MCF 10A (cell line): ENCODE measurements around the gene AOX1. TPM values are rescaled to one million over a fixed set of nuclear protein-coding genes. Genes with fewer than 3 reads are reported as not detected.
"Not testable (repeated sequence)": the region's sequence is repeated elsewhere in the genome, so short reads cannot be mapped to it uniquely, and the experiment has no call there.

ENCODE experiments used
- BruUV-seq: library from RNA; stranded (reverse); fragments of 400-500 nt; replicated peaks from 2 replicates; lab custom pipeline; 2021; lab: Mats Ljungman, UMichigan
- CTCF ChIA-PET: fragments of 300-600 bp; sonication (Branson Sonifier 250); formaldehyde crosslinking; extraction: SDS; loops from one replicate; lab custom pipeline; 2021; ENCODE audit warnings: antibody characterized with exemption, inconsistent platforms; lab: Yijun Ruan, JAX
- POLR2A ChIA-PET: fragments of 300-600, 350-650 bp; sonication (Branson Sonifier 250); formaldehyde crosslinking; extraction: SDS; loops from one replicate; lab custom pipeline; 2020; ENCODE audit warnings: antibody characterized with exemption, inconsistent platforms; lab: Yijun Ruan, JAX
- DNase-seq: peaks from one replicate; pipeline ENCODE4 v3.0.0-alpha.2; 2018; ENCODE audit not compliant: unreplicated experiment
- H3K27ac Mint-ChIP-seq: one replicate; pipeline ENCODE4 v1.8.0; 2022; ENCODE audit warnings: mild to moderate bottlenecking, low read depth, mixed read lengths; ENCODE audit not compliant: unreplicated experiment
- H3K27me3 Mint-ChIP-seq: one replicate; pipeline ENCODE4 v1.8.0; 2022; ENCODE audit warnings: mixed read lengths; ENCODE audit not compliant: insufficient read depth, unreplicated experiment
- H3K36me3 Mint-ChIP-seq: one replicate; pipeline ENCODE4 v1.8.0; 2022; ENCODE audit warnings: mild to moderate bottlenecking, moderate library complexity, mixed read lengths; ENCODE audit not compliant: insufficient read depth, unreplicated experiment
- H3K4me1 Mint-ChIP-seq: one replicate; pipeline ENCODE4 v1.8.0; 2022; ENCODE audit warnings: mixed read lengths; ENCODE audit not compliant: insufficient read depth, unreplicated experiment
- H3K4me3 Mint-ChIP-seq: one replicate; pipeline ENCODE4 v1.8.0; 2022; ENCODE audit warnings: mild to moderate bottlenecking, moderate library complexity, mixed read lengths; ENCODE audit not compliant: unreplicated experiment
- H3K9me3 Mint-ChIP-seq: one replicate; pipeline ENCODE4 v1.8.0; 2022; ENCODE audit warnings: mixed read lengths; ENCODE audit not compliant: unreplicated experiment
- intact Hi-C: fragments of 100-400 bp; cut with micrococcal nuclease; formaldehyde crosslinking; loops from 2 replicates; pipeline ENCODE4 v1.14.1; 2022
- total RNA-seq: library from RNA; stranded (reverse); gene quantifications from 2 replicates; pipeline ENCODE4 v1.2.3, GENCODE V29; 2022
- TF ChIP-seq, protein P1 (sequence below): fragments of 200-600 bp; IDR thresholded peaks from one replicate; pipeline ENCODE4 v1.8.0; 2022; ENCODE audit warnings: antibody characterized with exemption, mild to moderate bottlenecking; ENCODE audit not compliant: unreplicated experiment

AOX1 gene
- total RNA-seq, 1 experiment from 2014 or later, result 54.0 TPM

DNA sequence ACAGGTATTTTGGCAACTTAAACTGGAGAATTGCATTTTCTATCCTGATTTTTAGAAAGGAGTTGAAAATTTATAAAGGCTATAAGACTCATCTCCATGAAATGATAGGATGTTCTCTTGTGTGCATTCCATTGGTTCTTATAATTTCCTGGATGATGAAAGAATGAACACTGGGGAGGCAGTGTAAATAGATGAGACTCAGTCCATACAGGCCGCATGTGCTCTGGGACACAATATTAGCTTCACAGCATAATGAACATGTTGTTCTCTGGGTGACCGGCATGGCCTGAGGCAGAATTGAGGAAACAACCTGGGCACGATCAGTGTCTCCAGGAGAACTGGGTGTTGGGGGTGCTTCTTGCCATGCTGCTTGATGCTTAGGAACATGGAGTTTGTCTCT is 38.8 kb downstream of the AOX1 start:
- Mint-ChIP-seq H3K9me3 (no peaks in the 10 kb centered on the region), H3K4me1 (peaks cover 44% of the 10 kb centered on the region), H3K4me3 (no peak overlapping the region), H3K27ac (peak overlapping the region; percentile 88), H3K36me3 (peaks cover 8% of the 10 kb centered on the region), H3K27me3 (no peaks in the 10 kb centered on the region)
- DNase-seq, result no peak
- BruUV-seq, result no TSS peak
- POLR2A ChIA-PET, result interaction anchor here (1.1 to 5.5 kb wide), 3 partner anchors 9 to 10 kb away, joined by 3 to 32 read pairs (median 4); no protein-coding TSS in a partner anchor
- intact Hi-C loops, result no loop called here
- CTCF ChIA-PET, result interaction anchor here (1.1 kb wide), 1 partner anchor 86 kb away, joined by 4 read pairs; no protein-coding TSS in a partner anchor
- TF ChIP-seq, protein P1, sequence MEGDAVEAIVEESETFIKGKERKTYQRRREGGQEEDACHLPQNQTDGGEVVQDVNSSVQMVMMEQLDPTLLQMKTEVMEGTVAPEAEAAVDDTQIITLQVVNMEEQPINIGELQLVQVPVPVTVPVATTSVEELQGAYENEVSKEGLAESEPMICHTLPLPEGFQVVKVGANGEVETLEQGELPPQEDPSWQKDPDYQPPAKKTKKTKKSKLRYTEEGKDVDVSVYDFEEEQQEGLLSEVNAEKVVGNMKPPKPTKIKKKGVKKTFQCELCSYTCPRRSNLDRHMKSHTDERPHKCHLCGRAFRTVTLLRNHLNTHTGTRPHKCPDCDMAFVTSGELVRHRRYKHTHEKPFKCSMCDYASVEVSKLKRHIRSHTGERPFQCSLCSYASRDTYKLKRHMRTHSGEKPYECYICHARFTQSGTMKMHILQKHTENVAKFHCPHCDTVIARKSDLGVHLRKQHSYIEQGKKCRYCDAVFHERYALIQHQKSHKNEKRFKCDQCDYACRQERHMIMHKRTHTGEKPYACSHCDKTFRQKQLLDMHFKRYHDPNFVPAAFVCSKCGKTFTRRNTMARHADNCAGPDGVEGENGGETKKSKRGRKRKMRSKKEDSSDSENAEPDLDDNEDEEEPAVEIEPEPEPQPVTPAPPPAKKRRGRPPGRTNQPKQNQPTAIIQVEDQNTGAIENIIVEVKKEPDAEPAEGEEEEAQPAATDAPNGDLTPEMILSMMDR, result no peak

DNA sequence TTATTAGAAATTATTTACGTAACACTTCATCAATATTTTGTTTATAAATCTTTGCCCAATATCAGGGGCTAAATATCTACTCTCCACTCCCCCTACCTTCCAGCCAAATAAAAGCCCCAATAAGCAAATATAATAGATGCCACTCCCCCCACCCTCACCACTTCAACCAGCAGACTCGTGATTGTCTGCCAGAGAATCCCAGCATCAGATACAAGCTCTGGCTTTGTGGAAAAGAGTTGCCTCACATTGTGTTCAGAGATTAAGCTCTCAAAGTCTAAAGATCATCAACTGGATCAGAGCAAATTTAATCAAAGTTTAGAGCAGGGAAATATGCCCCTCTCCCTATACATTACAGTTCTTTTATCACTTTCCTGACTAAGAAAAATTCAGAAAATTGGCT is 39.5 kb downstream of the AOX1 start:
- no TSS peak for BruUV-seq
- H3K27ac Mint-ChIP-seq, result peak overlapping the region; percentile 88
- CTCF ChIA-PET, result interaction anchor here (0.8 to 2.2 kb wide), 4 partner anchors 8 to 77 kb away, joined by 3 to 9 read pairs (median 6); no protein-coding TSS in a partner anchor
- no peak overlapping the region for H3K4me3 Mint-ChIP-seq
- peaks cover 8% of the 10 kb centered on the region for H3K36me3 Mint-ChIP-seq
- POLR2A ChIA-PET, result interaction anchor here (1.0 to 5.5 kb wide), 5 partner anchors 9 to 51 kb away, joined by 3 to 32 read pairs (median 4); no protein-coding TSS in a partner anchor
- peaks cover 44% of the 10 kb centered on the region for H3K4me1 Mint-ChIP-seq
- intact Hi-C loops, result no loop called here
- no peaks in the 10 kb centered on the region for H3K27me3 Mint-ChIP-seq
- no peak for DNase-seq
- no peaks in the 10 kb centered on the region for H3K9me3 Mint-ChIP-seq
- TF ChIP-seq, protein P1, result no peak

DNA sequence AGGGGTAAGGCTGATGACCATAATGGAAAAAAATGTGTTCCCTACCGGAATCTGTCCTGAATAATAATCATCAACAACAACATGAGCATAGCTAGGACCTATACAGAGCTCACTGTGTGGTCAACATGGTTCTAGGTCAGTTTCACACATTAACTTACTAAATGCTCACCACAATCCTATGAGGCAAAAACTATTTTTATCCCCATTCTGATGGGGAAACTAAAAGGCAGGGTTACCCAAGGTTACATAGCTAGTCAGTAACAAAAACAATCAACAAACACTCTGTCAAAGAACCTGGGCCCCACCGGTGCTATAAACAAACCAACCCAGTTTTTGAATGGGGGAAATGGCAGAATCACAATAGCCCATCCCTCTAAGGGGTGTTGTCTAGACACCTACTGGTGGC is 40.1 kb downstream of the AOX1 start:
- H3K27ac Mint-ChIP-seq, result peak overlapping the region; percentile 12
- H3K4me3 Mint-ChIP-seq, result no peak overlapping the region
- intact Hi-C loops, result no loop called here
- H3K27me3 Mint-ChIP-seq, result no peaks in the 10 kb centered on the region
- CTCF ChIA-PET, result interaction anchor here (0.7 to 2.2 kb wide), 10 partner anchors 9 to 196 kb away, joined by 3 to 9 read pairs (median 4); no protein-coding TSS in a partner anchor
- H3K9me3 Mint-ChIP-seq, result no peaks in the 10 kb centered on the region
- POLR2A ChIA-PET, result interaction anchor here (1.0 to 5.5 kb wide), 5 partner anchors 9 to 50 kb away, joined by 3 to 32 read pairs (median 4); no protein-coding TSS in a partner anchor
- DNase-seq, result no peak
- TF ChIP-seq, protein P1, result no peak
- no TSS peak for BruUV-seq
- peaks cover 44% of the 10 kb centered on the region for H3K4me1 Mint-ChIP-seq
- peaks cover 8% of the 10 kb centered on the region for H3K36me3 Mint-ChIP-seq

DNA sequence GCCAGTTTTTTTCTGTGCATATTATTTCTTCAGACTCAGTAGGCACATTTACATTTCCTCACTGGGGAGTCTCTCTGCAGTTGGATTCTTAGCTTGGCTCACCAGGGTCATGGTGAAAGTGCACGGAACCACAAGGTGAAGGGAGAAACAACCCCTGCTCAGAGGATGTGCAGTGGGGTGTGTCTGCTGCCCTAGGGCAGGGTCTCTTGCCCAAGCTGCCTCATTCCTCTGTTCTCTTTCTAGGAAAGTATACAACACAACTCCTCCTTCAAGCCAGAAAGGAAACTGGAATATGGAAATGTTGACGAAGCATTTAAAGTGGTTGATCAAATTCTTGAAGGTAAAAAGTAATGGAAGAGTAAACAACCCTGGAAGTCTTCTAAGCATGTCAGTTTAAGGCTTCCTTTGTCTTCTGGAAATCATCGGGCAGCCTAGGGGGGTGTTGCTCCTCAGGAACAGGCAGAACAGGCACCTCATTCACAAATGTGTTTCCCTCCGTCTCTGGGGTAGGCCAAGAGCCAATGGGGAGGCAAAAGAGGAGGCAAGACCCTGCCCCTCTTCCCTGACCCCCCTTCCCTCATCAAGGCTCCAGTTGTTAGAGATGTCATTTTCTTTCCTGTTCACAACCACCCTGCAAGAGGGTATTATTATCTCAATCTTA is 41.4 kb downstream of the AOX1 start:
- intact Hi-C loops, result no loop called here
- TF ChIP-seq, protein P1, result no peak
- ChIA-PET CTCF (interaction anchor here (1.0 to 2.2 kb wide), 6 partner anchors 10 to 75 kb away, joined by 3 to 9 read pairs (median 5); no protein-coding TSS in a partner anchor), POLR2A (interaction anchor here (5.5 kb wide), 1 partner anchor 11 kb away, joined by 32 read pairs; no protein-coding TSS in a partner anchor)
- H3K9me3 Mint-ChIP-seq, result no peaks in the 10 kb centered on the region
- DNase-seq, result no peak
- no peak overlapping the region for H3K27ac Mint-ChIP-seq
- no peaks in the 10 kb centered on the region for H3K27me3 Mint-ChIP-seq
- H3K4me3 Mint-ChIP-seq, result no peak overlapping the region
- no TSS peak for BruUV-seq
- H3K36me3 Mint-ChIP-seq, result peaks cover 8% of the 10 kb centered on the region
- peaks cover 44% of the 10 kb centered on the region for H3K4me1 Mint-ChIP-seq

DNA sequence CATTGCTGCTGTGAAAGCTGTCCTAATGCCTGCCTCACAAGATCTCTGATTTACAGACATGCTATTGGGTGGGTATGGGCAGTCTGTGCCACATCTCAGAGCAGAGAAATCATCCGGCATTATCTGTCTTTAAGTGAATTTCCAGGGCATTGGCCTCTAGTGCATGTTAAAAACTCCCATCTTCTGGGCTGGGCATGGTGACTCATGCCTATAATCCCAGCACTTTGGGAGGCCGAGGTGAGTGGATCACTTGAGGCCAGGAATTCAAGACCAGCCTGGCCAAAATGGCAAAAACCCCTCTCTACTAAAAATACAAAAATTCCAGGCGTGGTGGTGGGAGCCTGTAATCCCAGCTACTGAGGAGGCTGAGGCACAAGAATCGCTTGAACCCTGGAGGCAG is 42.6 kb downstream of the AOX1 start:
- H3K9me3 Mint-ChIP-seq, H3K36me3 Mint-ChIP-seq, intact Hi-C loops, H3K4me3 Mint-ChIP-seq, BruUV-seq, H3K27me3 Mint-ChIP-seq: not testable (repeated sequence)
- DNase-seq, result peak; percentile 47
- ChIA-PET CTCF (interaction anchor here (0.9 kb wide), 1 partner anchor 120 kb away, joined by 3 read pairs; no protein-coding TSS in a partner anchor), POLR2A (interaction anchor here (0.7 to 5.5 kb wide), 3 partner anchors 13 to 94 kb away, joined by 3 to 32 read pairs (median 4); no protein-coding TSS in a partner anchor)
- Mint-ChIP-seq H3K4me1 (peaks cover 44% of the 10 kb centered on the region), H3K27ac (peak overlapping the region; percentile 10)
